Lower lobe of right lung (tissue), 2 donors: ENCODE data around the gene PCSK2. TPM values are rescaled to one million over a fixed set of nuclear protein-coding genes. Genes with fewer than 3 reads are reported as not detected.

Experiments
- ATAC-seq, 2 donors: fragments of 200-7000 bp; cut with Tn5 transposase; one replicate each; pipeline ENCODE4 v1.9.1; 2020 to 2022; ENCODE audit warnings: mild to moderate bottlenecking in 2 of 2, moderate library complexity in 2 of 2
- DNase-seq: peaks from one replicate; pipeline ENCODE4 v3.0.0-alpha.2; 2020
- H3K27ac ChIP-seq: fragments of 200-600 bp; one replicate; pipeline ENCODE4 v1.8.0; 2022
- H3K27me3 ChIP-seq: fragments of 200-600 bp; one replicate; pipeline ENCODE4 v1.8.0; 2022; ENCODE audit warnings: low read depth
- H3K36me3 ChIP-seq: fragments of 200-600 bp; one replicate; pipeline ENCODE4 v1.8.0; 2022; ENCODE audit warnings: mild to moderate bottlenecking
- H3K4me1 ChIP-seq: fragments of 200-600 bp; one replicate; pipeline ENCODE4 v1.8.0; 2022
- H3K4me3 ChIP-seq: fragments of 200-600 bp; one replicate; pipeline ENCODE4 v1.8.0; 2022; ENCODE audit warnings: mild to moderate bottlenecking
- H3K9me3 ChIP-seq: fragments of 200-600 bp; one replicate; pipeline ENCODE4 v1.8.0; 2022
- intact Hi-C: fragments of 100-400 bp; cut with DNase I; formaldehyde crosslinking; loops from one replicate; pipeline ENCODE4 v1.11.0; 2022
- total RNA-seq: library from RNA; stranded (reverse); fragmentation: NEBNext Ultra II Directional; extraction: Animal tissue kit (Norgen Biotek cat#: 25700); gene quantifications from one replicate; pipeline ENCODE4 v1.2.1, GENCODE V29; 2021
- TF ChIP-seq, protein P1 (sequence below): fragments of 200-600 bp; IDR thresholded peaks from one replicate; pipeline ENCODE4 v1.8.0; 2022; ENCODE audit warnings: antibody characterized with exemption, mild to moderate bottlenecking
- donor health status: DM: no; HTN: yes; CAD: no; lungs with severe emphysema.

The PCSK2 gene
- total RNA-seq, 1 donor from 2014 or later, result 38.8 TPM

DNA sequence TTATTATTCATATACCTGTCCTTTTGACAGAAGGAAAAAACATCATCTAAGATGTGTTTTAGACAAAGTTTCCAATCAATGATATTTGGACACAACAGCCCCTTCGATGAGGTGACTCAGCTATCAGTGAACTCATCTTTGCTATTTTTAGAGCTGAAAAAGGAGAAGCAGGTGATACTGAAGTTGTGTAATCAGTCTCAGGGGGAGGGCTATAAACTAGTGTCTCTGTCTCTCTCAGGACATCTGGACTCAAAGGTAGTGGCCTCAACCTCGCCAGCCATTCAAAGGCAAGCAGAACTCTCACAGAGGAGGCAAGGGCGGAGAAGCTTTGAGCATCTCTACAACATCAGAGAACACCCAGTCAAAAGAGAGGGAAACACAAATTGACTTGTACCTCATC lies 168.9 kb downstream of the PCSK2 start:
- no peaks in the 10 kb centered on the region for H3K9me3 ChIP-seq
- no peaks in the 10 kb centered on the region for H3K4me1 ChIP-seq
- H3K27ac ChIP-seq, result no peak overlapping the region
- no peak overlapping the region for H3K4me3 ChIP-seq
- DNase-seq, result no peak
- intact Hi-C loops, result no loop called here
- H3K27me3 ChIP-seq, result no peaks in the 10 kb centered on the region
- no peaks in the 10 kb centered on the region for H3K36me3 ChIP-seq
- TF ChIP-seq, protein P1, sequence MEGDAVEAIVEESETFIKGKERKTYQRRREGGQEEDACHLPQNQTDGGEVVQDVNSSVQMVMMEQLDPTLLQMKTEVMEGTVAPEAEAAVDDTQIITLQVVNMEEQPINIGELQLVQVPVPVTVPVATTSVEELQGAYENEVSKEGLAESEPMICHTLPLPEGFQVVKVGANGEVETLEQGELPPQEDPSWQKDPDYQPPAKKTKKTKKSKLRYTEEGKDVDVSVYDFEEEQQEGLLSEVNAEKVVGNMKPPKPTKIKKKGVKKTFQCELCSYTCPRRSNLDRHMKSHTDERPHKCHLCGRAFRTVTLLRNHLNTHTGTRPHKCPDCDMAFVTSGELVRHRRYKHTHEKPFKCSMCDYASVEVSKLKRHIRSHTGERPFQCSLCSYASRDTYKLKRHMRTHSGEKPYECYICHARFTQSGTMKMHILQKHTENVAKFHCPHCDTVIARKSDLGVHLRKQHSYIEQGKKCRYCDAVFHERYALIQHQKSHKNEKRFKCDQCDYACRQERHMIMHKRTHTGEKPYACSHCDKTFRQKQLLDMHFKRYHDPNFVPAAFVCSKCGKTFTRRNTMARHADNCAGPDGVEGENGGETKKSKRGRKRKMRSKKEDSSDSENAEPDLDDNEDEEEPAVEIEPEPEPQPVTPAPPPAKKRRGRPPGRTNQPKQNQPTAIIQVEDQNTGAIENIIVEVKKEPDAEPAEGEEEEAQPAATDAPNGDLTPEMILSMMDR, result no peak
- no peak for ATAC-seq

DNA sequence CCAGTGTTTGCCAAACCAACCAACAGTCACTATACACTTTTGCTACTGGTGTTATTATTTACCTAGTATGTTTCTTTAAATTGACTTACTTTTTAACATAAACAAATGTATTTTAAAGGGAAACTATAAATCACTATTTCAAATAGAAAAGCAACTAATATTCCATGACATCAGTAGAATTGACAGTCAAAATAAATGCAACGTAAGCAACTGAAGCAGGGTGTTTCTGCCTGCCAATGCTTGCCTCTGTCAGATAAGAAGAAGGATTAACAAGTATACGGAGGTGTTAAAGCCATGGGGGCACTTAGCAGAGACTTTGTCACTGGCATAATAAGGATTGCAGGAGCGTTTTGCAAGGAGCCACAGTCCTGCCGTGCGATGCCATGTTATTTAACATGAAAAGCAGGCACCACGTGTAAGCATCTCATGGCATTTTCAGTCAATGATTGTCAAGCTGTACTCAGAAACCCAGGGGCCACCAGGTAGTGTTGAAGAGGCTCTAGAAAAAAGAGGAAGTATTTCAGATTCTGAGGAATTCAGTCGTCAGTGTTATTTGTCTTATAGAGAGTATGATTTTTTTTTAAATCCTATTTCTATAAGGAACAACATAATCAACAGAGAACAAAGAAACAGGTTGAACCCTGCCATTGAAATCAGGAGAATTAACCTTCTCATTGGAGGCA lies 172.6 kb downstream of the PCSK2 start:
- TF ChIP-seq, protein P1, result no peak
- no peaks in the 10 kb centered on the region for H3K27me3 ChIP-seq
- no peaks in the 10 kb centered on the region for H3K4me1 ChIP-seq
- DNase-seq (no peak), ATAC-seq (no peak)
- H3K4me3 ChIP-seq, result no peak overlapping the region
- H3K36me3 ChIP-seq, result no peaks in the 10 kb centered on the region
- no peak overlapping the region for H3K27ac ChIP-seq
- intact Hi-C loops, result no loop called here
- H3K9me3 ChIP-seq, result no peaks in the 10 kb centered on the region

DNA sequence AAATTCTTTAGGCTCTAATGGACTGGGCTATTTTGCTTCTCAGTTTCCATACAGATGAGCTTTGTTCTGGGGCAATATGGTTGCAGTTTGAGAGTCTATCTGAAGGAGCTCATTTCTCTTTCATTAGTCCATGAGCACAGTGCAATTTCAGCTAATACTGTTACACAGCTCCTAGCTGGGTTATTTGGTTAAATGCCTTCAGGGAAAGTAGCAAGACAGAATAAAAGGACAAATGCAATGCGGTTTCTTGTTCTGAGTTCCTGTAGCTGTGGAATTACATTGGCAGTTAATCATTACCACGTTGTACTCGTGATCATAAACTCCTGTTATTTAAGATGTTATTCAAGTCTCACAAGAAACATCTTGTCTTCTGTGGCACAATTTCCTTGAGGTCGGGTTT lies 176.6 kb downstream of the PCSK2 start:
- H3K27me3 ChIP-seq, result peaks cover 5% of the 10 kb centered on the region
- intact Hi-C loops, result no loop called here
- H3K4me3 ChIP-seq, result no peak overlapping the region
- ATAC-seq (no peak), DNase-seq (no peak)
- H3K9me3 ChIP-seq, result no peaks in the 10 kb centered on the region
- no peak overlapping the region for H3K27ac ChIP-seq
- TF ChIP-seq, protein P1, result no peak
- H3K4me1 ChIP-seq, result no peaks in the 10 kb centered on the region
- H3K36me3 ChIP-seq, result no peaks in the 10 kb centered on the region

DNA sequence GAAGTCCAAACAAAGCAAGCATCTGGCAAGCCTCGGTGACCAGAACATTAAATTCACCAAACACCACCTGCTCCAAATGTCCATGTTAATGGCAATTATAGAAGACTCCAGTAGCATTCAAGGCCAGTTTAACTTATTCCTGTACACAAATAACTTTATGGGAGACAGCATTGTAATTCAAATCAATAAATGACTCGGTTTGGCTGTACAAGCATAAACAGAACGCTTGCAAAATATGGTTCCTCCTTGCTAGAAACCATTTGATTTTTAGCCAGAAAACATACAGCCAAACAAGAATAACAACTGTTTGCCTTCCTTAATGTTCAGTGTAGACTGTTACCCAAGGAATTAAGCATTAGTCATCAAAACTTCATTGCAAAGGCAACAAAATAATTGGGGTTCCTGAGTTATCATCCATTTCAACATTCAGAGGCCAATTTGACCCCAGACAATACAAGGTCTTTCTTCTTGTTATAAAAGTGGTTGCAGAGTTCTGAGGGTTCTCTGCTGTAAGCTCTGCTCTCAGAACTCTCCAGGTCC lies 179.3 kb downstream of the PCSK2 start:
- H3K27me3 ChIP-seq, result peaks cover 5% of the 10 kb centered on the region
- TF ChIP-seq, protein P1, result no peak
- H3K9me3 ChIP-seq, result no peaks in the 10 kb centered on the region
- H3K4me1 ChIP-seq, result no peaks in the 10 kb centered on the region
- no peak for ATAC-seq
- no peak overlapping the region for H3K27ac ChIP-seq
- no peaks in the 10 kb centered on the region for H3K36me3 ChIP-seq
- DNase-seq, result no peak
- no peak overlapping the region for H3K4me3 ChIP-seq
- intact Hi-C loops, result no loop called here

DNA sequence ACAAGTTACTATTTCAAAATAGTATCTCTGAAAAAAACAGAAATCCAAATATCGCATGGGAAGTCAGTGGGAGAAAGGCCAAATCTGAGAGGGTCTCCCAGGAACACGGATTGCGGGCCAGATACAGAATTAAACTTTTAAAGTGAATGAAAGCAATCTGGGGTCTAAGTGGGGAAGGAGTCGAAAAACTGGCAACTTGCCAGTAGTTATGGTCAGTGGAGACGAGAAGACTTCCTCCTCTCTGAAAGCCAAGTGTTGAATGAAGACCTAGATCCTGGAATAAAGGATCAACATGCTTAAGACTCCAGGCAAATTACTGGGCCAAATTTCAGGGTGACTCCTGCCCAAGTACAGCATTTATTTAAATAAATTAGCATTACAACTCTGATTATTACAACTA lies 180.7 kb downstream of the PCSK2 start:
- H3K36me3 ChIP-seq, result no peaks in the 10 kb centered on the region
- intact Hi-C loops, result no loop called here

More for the DNA sequence above, 180.7 kb downstream of the PCSK2 start:
- DNase-seq (no peak), ATAC-seq (no peak)
- peaks cover 5% of the 10 kb centered on the region for H3K27me3 ChIP-seq
- no peak overlapping the region for H3K27ac ChIP-seq
- no peak overlapping the region for H3K4me3 ChIP-seq
- TF ChIP-seq, protein P1, result no peak
- H3K4me1 ChIP-seq, result no peaks in the 10 kb centered on the region
- H3K9me3 ChIP-seq, result no peaks in the 10 kb centered on the region
